Uterus (tissue), 4 donors: ENCODE results near the gene CHD2. TPM values are rescaled to one million over a fixed set of nuclear protein-coding genes. Genes with fewer than 3 reads are reported as not detected.
"Not testable (repeated sequence)": the region's sequence is repeated elsewhere in the genome, so short reads cannot be mapped to it uniquely, and the experiment has no call there.

Source experiments
- DNase-seq, 2 donors: peaks; one replicate each; pipeline ENCODE4 v3.0.0-alpha.2; 2019 to 2020
- H3K27ac ChIP-seq, 2 donors: fragments of 200-600 bp; sonication (generic); 1 replicate in 1 of 2; 2 replicates in 1 of 2; pipeline ENCODE4 v1.5.1; 2016 to 2018
- H3K27me3 ChIP-seq, 2 donors: fragments of 200-600 bp; sonication (generic); one replicate each; pipeline ENCODE4 v1.5.1; 2018 to 2019; ENCODE audit warnings: control low read depth in 1 of 2
- H3K36me3 ChIP-seq, 2 donors: fragments of 200-600 bp; sonication (generic); one replicate each; pipeline ENCODE4 v1.5.1; 2019; ENCODE audit warnings: control low read depth in 1 of 2
- H3K4me1 ChIP-seq, 2 donors: fragments of 200-600 bp; sonication (generic); one replicate each; pipeline ENCODE4 v1.5.1; 2018 to 2019; ENCODE audit warnings: control low read depth in 1 of 2
- H3K4me3 ChIP-seq, 2 donors: fragments of 200-600 bp; sonication (generic); 1 replicate in 1 of 2; 2 replicates in 1 of 2; pipeline ENCODE4 v1.5.1; 2018 to 2019; ENCODE audit warnings: mild to moderate bottlenecking in 1 of 2
- H3K9me3 ChIP-seq, 2 donors: fragments of 200-600 bp; sonication (generic); one replicate each; pipeline ENCODE4 v1.5.1; 2019; ENCODE audit warnings: control low read depth in 1 of 2
- CTCF ChIP-seq, 4 experiments: fragments of 200-600 bp in 2 of 4; fragments of 450-650 bp in 2 of 4; sonication (generic) in 2 of 4; IDR thresholded peaks; one replicate each; pipeline ENCODE4 v1.5.1; 2016 to 2019; ENCODE audit warnings: antibody characterized with exemption in 4 of 4, mild to moderate bottlenecking in 2 of 4, moderate library complexity in 1 of 4
- POLR2A ChIP-seq, 2 donors: fragments of 450-650 bp; IDR thresholded peaks; one replicate each; pipeline ENCODE4 v1.6.1; 2016; ENCODE audit warnings: antibody characterized with exemption in 2 of 2, mild to moderate bottlenecking in 1 of 2, moderate library complexity in 1 of 2
- intact Hi-C: fragments of 100-400 bp; cut with DNase I; formaldehyde crosslinking; loops from one replicate; pipeline ENCODE4 v1.15.1; 2023; ENCODE audit warnings: low total_unique reads
- total RNA-seq, 4 donors: library from RNA; depleted of rRNA in 3 of 4; stranded (reverse); fragments of >200 nt in 3 of 4; gene quantifications; one replicate each; pipeline versions ENCODE4 v1.1.0 to v1.2.4, GENCODE V29; 2014 to 2023
- donor health status: DM: yes; HTN: yes; CAD: no.

Gene CHD2
- total RNA-seq, 4 donors from 2014 or later = 71.0 to 166 (median 152) TPM

GRCh38 chr15:92869263-92869940, 30.7 kb upstream of the CHD2 start:
- no peaks in the 10 kb centered on the region for H3K27me3 ChIP-seq
- intact Hi-C loops = no loop called here
- DNase-seq = no peak
- H3K27ac ChIP-seq = no peak overlapping the region
- no peaks in the 10 kb centered on the region for H3K36me3 ChIP-seq
- TF ChIP-seq CTCF (IDR thresholded peaks at IDR 0.05) (no peak), POLR2A (IDR thresholded peaks at IDR 0.05) (no peak)
- H3K4me3 ChIP-seq = no peak overlapping the region
- H3K4me1 ChIP-seq = no peaks in the 10 kb centered on the region
- H3K9me3 ChIP-seq = peaks cover 0 to under 1% of the 10 kb centered on the region in 2 donors

- intact Hi-C loops = no loop called here
- no peaks in the 10 kb centered on the region for H3K36me3 ChIP-seq
- H3K4me1 ChIP-seq = no peaks in the 10 kb centered on the region
- no peaks in the 10 kb centered on the region for H3K27me3 ChIP-seq
- no peaks in the 10 kb centered on the region for H3K9me3 ChIP-seq
- no peak for DNase-seq
- no peak overlapping the region for H3K27ac ChIP-seq
- no peak overlapping the region for H3K4me3 ChIP-seq
- TF ChIP-seq CTCF (IDR thresholded peaks at IDR 0.05) = no peak
- TF ChIP-seq POLR2A (IDR thresholded peaks at IDR 0.05) = no peak
Measured at GRCh38 chr15:92870010-92870591, 30.0 kb upstream of the CHD2 start.

GRCh38 chr15:92872967-92873366, 27.2 kb upstream of the CHD2 start:
- H3K27me3 ChIP-seq, H3K27ac ChIP-seq, DNase-seq, intact Hi-C loops, H3K4me1 ChIP-seq, H3K4me3 ChIP-seq, H3K9me3 ChIP-seq, H3K36me3 ChIP-seq: not testable (repeated sequence)

GRCh38 chr15:92877000-92877399, 23.1 kb upstream of the CHD2 start:
- H3K27ac ChIP-seq = no peak overlapping the region
- intact Hi-C loops = no loop called here

GRCh38 chr15:92877416-92877815, 22.7 kb upstream of the CHD2 start:
- no peak for DNase-seq
- Histone ChIP-seq H3K36me3 (no peaks in the 10 kb centered on the region), H3K27ac (no peak overlapping the region), H3K4me3 (no peak overlapping the region), H3K4me1 (no peaks in the 10 kb centered on the region), H3K27me3 (no peaks in the 10 kb centered on the region), H3K9me3 (no peaks in the 10 kb centered on the region)
- TF ChIP-seq CTCF (IDR thresholded peaks at IDR 0.05) (no peak), POLR2A (IDR thresholded peaks at IDR 0.05) (no peak)
- intact Hi-C loops = no loop called here

More at GRCh38 chr15:92877000-92877399, 23.1 kb upstream of the CHD2 start:
- Histone ChIP-seq H3K27me3 (no peaks in the 10 kb centered on the region), H3K4me1 (no peaks in the 10 kb centered on the region), H3K36me3 (no peaks in the 10 kb centered on the region), H3K9me3 (no peaks in the 10 kb centered on the region), H3K4me3 (no peak overlapping the region)
- TF ChIP-seq CTCF (IDR thresholded peaks at IDR 0.05) (no peak), POLR2A (IDR thresholded peaks at IDR 0.05) (no peak)
- DNase-seq = no peak
